GM19351 (cell line): ENCODE data around the gene SYT13.

Source experiments
- ATAC-seq: cut with Tn5 transposase; IDR thresholded peaks from one replicate; pipeline ENCODE4 v1.9.1; 2021; ENCODE audit warnings: mild to moderate bottlenecking, moderate library complexity; ENCODE audit not compliant: unreplicated experiment

The SYT13 gene

GRCh38 chr11:45275828-45276227 is 10.3 kb downstream of the SYT13 start:
- ATAC-seq, result no peak

DNA sequence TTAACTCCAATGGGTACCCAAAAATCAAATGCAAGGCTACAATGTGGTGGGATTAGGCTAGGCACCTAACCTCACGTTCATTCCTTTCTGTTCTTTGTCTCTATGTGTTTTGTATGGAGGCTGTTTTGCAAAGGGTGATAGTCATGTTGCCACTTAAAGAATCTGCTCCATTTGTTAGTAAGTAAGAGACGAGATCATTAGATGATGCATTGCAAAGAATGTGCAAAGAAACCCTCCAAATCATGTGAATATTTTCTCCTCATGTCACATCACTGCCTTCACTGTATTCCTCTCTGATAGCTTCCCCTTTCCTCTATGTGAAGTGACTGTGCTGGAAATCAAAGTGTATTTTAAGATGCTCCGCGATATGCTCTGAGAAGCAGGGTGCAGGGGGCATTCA is 11.9 kb downstream of the SYT13 start:
- ATAC-seq, result no peak

DNA sequence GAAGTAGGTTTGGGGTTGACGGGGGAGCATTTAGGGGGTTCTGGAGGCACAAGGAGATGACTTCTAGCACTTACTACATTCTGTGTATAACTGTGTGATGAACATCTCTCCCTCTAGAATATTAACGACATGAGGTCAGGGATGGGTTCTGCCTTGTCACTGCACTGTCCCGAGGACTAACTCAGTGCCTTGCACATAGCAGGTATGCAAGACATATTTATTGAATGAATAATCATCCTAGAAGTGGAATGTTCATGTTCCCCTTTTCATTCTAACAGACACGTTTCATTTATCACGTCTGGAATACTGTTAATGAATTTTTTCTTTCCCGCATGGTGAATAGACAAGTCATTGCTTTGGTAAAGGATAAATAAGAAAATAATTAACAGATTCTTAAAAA is 12.6 kb downstream of the SYT13 start:
- ATAC-seq, result no peak

- ATAC-seq, result no peak
These were observed 13.4 kb downstream of the SYT13 start for GRCh38 chr11:45272701-45273100.

- no peak for ATAC-seq
These were observed 15.0 kb downstream of the SYT13 start for GRCh38 chr11:45270946-45271716.

DNA sequence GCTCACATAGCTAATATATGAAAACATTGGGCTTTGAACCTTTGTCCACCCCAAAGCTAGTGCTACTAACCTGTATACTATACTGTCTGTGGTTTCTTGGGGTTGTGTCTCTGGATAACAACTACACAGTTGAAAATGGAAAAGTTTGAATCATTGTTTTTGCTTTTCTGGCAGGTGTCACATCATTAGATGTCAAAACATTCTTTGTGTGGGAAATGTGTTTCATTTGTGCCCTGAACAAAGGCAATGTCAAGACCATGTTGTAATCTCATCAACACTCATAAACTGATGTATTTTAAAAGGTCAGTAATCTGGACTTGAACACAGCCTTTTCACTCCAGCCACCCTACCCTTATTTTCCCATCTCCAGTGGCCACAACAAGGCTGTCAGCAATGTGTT is 16.5 kb downstream of the SYT13 start:
- ATAC-seq, result no peak

DNA sequence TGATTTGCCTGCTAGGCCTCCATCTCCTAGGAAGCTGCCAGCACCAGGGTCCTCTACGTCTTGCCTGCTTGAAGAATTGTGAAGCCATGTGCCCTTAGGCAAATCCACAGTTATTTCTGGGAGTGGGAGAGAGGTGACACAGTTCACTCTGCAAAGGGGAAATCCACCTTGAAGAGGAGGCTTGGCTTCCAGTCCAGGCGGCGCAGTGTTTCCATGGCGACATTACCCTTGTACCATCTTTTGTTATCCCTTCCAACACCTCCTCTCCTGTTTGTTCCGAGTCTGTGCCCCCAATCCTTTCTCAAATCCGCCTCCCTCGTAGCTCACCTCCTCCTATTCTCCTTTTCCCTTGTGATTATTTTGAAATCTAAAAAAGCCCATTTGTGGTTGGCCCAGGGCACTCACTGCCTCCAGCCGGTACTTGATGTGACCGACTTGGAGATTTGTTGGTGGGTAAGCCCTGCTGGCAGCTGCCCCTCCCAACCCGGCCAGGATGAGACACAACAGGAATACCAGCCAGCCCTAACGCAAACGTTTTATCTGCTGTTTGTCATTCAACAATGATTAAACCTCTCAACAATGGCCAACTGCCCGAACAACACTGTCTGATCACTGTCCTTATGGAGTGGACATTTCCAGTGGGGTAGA is 18.4 kb downstream of the SYT13 start:
- no peak for ATAC-seq

GRCh38 chr11:45267052-45267451 is 19.1 kb downstream of the SYT13 start:
- no peak for ATAC-seq

DNA sequence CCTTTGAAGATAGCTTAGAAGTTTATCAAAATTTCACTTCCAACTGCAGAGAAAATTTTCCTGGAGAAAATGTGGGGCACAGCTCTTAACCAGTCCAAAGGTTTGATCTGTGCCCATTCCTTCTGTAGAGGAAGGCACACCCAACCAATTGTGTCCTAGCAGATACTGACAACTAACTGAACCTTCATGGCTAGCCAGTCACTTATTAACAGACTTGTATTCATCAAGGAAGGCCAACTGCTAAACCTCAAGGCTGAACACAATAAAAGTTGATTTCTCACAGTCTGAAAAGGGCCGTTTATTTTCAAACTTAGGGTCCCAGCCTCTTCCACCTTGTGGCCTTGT is 19.5 kb downstream of the SYT13 start:
- no peak for ATAC-seq

- ATAC-seq, result no peak
These were observed 20.0 kb downstream of the SYT13 start for GRCh38 chr11:45265969-45266675.

GRCh38 chr11:45264839-45265515 is 21.2 kb downstream of the SYT13 start:
- no peak for ATAC-seq

DNA sequence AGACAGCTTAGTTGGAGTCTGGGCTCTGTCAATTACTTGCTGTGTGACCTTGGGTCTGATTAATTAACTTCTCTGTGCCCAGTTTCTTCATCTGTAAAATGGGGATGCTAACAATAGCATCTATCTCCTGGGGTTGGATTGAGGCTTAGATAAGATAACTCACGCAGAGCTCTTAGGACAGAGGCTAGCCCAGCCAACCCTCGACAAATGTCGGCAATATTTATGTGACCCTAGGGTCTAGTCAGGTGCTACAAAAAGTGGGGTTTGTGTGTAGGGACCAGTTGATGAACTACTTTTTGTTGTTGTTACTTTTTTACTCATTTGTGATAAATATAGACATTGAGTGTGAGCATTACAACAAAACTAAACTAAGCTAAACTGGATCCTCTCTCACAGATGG is 22.4 kb downstream of the SYT13 start:
- ATAC-seq, result no peak

DNA sequence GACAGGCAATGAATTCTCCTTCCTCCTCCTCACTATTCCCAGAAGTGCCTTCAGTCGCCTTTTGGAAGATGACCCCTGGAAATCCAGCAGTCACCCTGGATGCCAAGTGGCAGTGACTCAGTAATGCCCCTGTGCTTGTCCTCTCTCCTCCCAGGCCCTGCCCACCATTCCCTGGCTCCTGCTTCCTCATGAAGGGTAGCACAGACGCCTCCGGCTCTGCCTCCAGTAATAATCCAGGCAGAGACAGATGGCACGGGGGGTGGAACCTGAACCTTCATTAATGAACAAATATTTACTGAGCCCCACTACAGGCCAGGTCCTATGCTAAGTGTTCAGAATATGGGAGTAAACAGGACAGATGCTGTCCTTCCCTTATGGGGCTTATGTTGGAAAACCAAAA is 23.2 kb downstream of the SYT13 start:
- no peak for ATAC-seq

DNA sequence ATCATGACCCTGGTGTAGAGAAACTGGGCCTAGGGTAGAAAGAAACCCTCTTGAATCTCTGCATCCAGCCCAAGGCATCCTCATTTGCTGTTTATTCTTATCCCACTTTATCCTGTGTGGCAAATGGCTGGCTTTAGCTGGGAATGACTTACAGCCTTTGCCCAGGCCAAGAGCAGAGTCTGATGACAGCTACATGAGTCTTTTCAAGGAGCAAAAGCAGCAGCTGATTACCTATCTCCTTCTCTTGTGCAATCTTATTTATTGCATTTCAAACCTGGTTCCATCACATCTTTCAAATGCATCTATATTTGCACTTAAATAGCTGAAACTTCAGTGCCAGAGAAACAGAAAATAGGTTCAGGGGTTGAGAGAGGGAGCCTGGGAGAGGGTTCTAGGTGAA is 26.1 kb downstream of the SYT13 start:
- no peak for ATAC-seq

- ATAC-seq, result no peak
These were observed 26.5 kb downstream of the SYT13 start for GRCh38 chr11:45259592-45259991.

DNA sequence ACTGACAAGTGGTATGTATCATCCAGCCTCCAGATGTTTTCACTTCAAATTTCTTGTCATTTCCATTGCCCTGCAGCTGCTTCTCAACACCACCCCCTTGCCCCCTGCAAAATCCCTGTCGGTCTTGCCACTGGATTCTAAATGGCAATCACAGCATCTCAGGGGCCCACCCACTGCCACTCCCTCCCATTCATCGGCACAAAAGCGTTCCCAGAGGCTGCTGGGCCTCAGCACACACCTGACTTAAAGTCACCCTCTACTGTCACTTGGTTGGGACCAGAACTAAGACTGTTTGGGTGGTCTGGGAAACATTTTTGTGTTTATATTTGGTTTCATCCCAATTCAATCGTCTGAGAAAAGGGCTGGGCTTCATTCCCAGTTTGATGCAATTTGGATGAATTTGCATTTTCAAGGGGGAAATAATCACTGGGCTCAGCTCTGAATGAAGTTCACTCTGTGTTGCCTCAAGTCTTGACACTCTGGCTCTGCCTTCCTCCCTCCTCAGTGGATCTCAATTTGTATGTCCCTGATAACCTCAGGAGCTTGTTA is 27.1 kb downstream of the SYT13 start:
- ATAC-seq, result no peak

DNA sequence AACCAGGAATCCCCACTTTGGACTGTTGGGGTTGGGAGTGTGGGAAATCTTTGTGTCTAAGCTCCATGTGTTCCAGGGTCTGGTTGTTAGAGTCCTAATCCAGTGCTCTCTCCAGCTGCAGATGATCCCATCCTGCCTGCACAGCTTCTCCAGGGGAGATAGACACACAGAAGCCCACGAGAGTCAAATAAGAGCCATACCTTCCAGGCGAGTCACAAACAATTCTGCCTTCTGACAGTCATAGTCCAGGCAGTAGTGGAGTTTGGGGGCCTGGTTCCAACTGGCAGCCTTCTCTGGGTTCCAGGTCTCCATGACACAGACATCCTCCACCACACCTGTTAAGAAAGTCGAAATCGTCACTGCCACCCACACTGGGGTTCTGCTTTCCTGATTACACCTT is 32.1 kb downstream of the SYT13 start:
- ATAC-seq, result no peak

GRCh38 chr11:45253640-45254039 is 32.5 kb downstream of the SYT13 start:
- no peak for ATAC-seq

DNA sequence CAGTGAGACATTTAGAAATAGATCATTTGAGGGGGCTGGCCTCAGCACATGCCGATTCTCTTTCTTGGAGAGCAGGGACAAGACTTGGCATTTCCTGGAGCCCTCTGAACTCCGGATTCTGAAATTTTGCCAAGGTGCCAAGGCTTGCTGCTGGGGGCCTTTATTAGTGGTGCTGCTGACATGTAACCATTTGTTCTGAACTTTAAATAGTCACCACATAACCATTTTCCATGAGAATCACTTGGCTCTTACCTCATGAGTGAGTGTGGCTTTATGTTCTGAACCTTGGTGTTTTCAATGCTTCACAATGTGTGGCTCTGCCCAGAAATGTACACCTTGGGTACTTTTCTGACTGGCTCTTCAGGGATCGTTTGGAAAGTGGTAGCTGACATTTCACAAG is 33.3 kb downstream of the SYT13 start:
- no peak for ATAC-seq

- ATAC-seq, result peak; percentile 78
These were observed 33.8 kb downstream of the SYT13 start for GRCh38 chr11:45252134-45252856.
